Retina (tissue), 1 donor: ENCODE results near the gene RBP7.
A peak's percentile ranks its signal among the peaks of the same experiment; 100 is the strongest.
"Not testable (repeated sequence)": the region's sequence is repeated elsewhere in the genome, so short reads cannot be mapped to it uniquely, and the experiment has no call there.

Experiments used
- DNase-seq: peaks from one replicate; pipeline ENCODE4 v3.0.0-alpha.2; 2016

RBP7 gene

GRCh38 chr1:9996624-9997582 lies at the start of gene RBP7:
Gene RBP7 (plus strand): TSS chr1:9997228. CDS start chr1:9997259, 31 bp downstream.
- DNase-seq = peak; percentile 43

- no peak for DNase-seq
These were observed 39.3 kb upstream of the RBP7 start for GRCh38 chr1:9957726-9958125.

- no peak for DNase-seq
These were observed 37.0 kb upstream of the RBP7 start for GRCh38 chr1:9960011-9960410.

- DNase-seq = peak; percentile 25
These were observed 36.1 kb upstream of the RBP7 start for GRCh38 chr1:9960706-9961562.

- DNase-seq = no peak
These were observed 12.8 kb upstream of the RBP7 start for GRCh38 chr1:9984253-9984652.

- DNase-seq = no peak
These were observed 12.0 kb upstream of the RBP7 start for GRCh38 chr1:9985001-9985400.

GRCh38 chr1:9989773-9990172 lies 7.3 kb upstream of the RBP7 start:
- DNase-seq = no peak

- DNase-seq = no peak
These were observed 6.1 kb upstream of the RBP7 start for GRCh38 chr1:9990944-9991343.

- no peak for DNase-seq
These were observed 4.1 kb upstream of the RBP7 start for GRCh38 chr1:9992910-9993309.

- DNase-seq = no peak
These were observed 3.4 kb upstream of the RBP7 start for GRCh38 chr1:9993561-9994075.

- no peak for DNase-seq
These were observed 4.1 kb downstream of the RBP7 start for GRCh38 chr1:10001016-10001665.

GRCh38 chr1:10005248-10005647 lies 8.2 kb downstream of the RBP7 start:
- not testable (repeated sequence) for DNase-seq

- no peak for DNase-seq
These were observed 10.1 kb downstream of the RBP7 start for GRCh38 chr1:10007169-10007568.

GRCh38 chr1:10014016-10014415 lies 17.0 kb downstream of the RBP7 start:
- DNase-seq = no peak

GRCh38 chr1:10019561-10019960 lies 22.5 kb downstream of the RBP7 start:
- DNase-seq = no peak

GRCh38 chr1:10020086-10020485 lies 23.1 kb downstream of the RBP7 start:
- DNase-seq = no peak

- DNase-seq = not testable (repeated sequence)
These were observed 23.6 kb downstream of the RBP7 start for GRCh38 chr1:10020678-10021077.

GRCh38 chr1:10021992-10022391 lies 25.0 kb downstream of the RBP7 start:
- not testable (repeated sequence) for DNase-seq

GRCh38 chr1:10022656-10023055 lies 25.6 kb downstream of the RBP7 start:
- no peak for DNase-seq

GRCh38 chr1:10025354-10025753 lies 28.3 kb downstream of the RBP7 start:
- DNase-seq = no peak

- no peak for DNase-seq
These were observed 30.0 kb downstream of the RBP7 start for GRCh38 chr1:10027027-10027426.

GRCh38 chr1:10028956-10029500 lies 32.0 kb downstream of the RBP7 start:
- not testable (repeated sequence) for DNase-seq

GRCh38 chr1:10031461-10031860 lies 34.4 kb downstream of the RBP7 start:
- no peak for DNase-seq
